Activated CD4-positive, alpha-beta T cell treated with anti-CD3 and anti-CD28 coated beads for 1 hour (primary cell): Measurements from ENCODE around the gene SIK3.

Experiments
- DNase-seq: peaks from one replicate; pipeline ENCODE4 v3.0.0-alpha.2; 2020

The SIK3 gene

GRCh38 chr11:116918925-116919655 lies 179.1 kb downstream of the SIK3 start:
- no peak for DNase-seq

GRCh38 chr11:116917632-116918031 lies 180.6 kb downstream of the SIK3 start:
- DNase-seq, result no peak

GRCh38 chr11:116916886-116917285 lies 181.3 kb downstream of the SIK3 start:
- no peak for DNase-seq

GRCh38 chr11:116916052-116916451 lies 182.2 kb downstream of the SIK3 start:
- no peak for DNase-seq

- DNase-seq, result no peak
These were observed 185.2 kb downstream of the SIK3 start for GRCh38 chr11:116913000-116913399.

GRCh38 chr11:116911976-116912734 lies 186.1 kb downstream of the SIK3 start:
- no peak for DNase-seq

- DNase-seq, result no peak
These were observed 187.4 kb downstream of the SIK3 start for GRCh38 chr11:116910847-116911246.

- DNase-seq, result no peak
These were observed 187.8 kb downstream of the SIK3 start for GRCh38 chr11:116910378-116910777.

GRCh38 chr11:116909245-116909644 lies 189.0 kb downstream of the SIK3 start:
- DNase-seq, result no peak

GRCh38 chr11:116906479-116906878 lies 191.7 kb downstream of the SIK3 start:
- no peak for DNase-seq

- DNase-seq, result no peak
These were observed 195.1 kb downstream of the SIK3 start for GRCh38 chr11:116903090-116903489.

- DNase-seq, result no peak
These were observed 196.1 kb downstream of the SIK3 start for GRCh38 chr11:116901964-116902688.

- no peak for DNase-seq
These were observed 197.0 kb downstream of the SIK3 start for GRCh38 chr11:116901211-116901610.

- DNase-seq, result no peak
These were observed 202.0 kb downstream of the SIK3 start for GRCh38 chr11:116896211-116896610.

- no peak for DNase-seq
These were observed 203.0 kb downstream of the SIK3 start for GRCh38 chr11:116895048-116895757.

- DNase-seq, result no peak
These were observed 204.3 kb downstream of the SIK3 start for GRCh38 chr11:116893906-116894305.

- DNase-seq, result no peak
These were observed 204.8 kb downstream of the SIK3 start for GRCh38 chr11:116893437-116893836.

GRCh38 chr11:116892374-116892773 lies 205.9 kb downstream of the SIK3 start:
- DNase-seq, result no peak

GRCh38 chr11:116891746-116892145 lies 206.5 kb downstream of the SIK3 start:
- no peak for DNase-seq

- DNase-seq, result no peak
These were observed 207.6 kb downstream of the SIK3 start for GRCh38 chr11:116890607-116891006.

- DNase-seq, result no peak
These were observed 208.0 kb downstream of the SIK3 start for GRCh38 chr11:116890193-116890592.

- DNase-seq, result no peak
These were observed 209.2 kb downstream of the SIK3 start for GRCh38 chr11:116888884-116889549.

GRCh38 chr11:116888024-116888423 lies 210.2 kb downstream of the SIK3 start:
- DNase-seq, result no peak
